GDM1 (cell line): ENCODE measurements around the gene COL25A1.
"Not testable (repeated sequence)": the region's sequence is repeated elsewhere in the genome, so short reads cannot be mapped to it uniquely, and the experiment has no call there.

Experiments used
- DNase-seq: peaks from one replicate; lab custom pipeline; 2025; lab: John Stamatoyannopoulos, UW

Gene COL25A1

GRCh38 chr4:108950158-108950915 lies 352.1 kb downstream of the COL25A1 start:
- no peak for DNase-seq

GRCh38 chr4:108947526-108947925 lies 354.9 kb downstream of the COL25A1 start:
- no peak for DNase-seq

- no peak for DNase-seq
Measured at GRCh38 chr4:108946237-108946636, 356.2 kb downstream of the COL25A1 start.

GRCh38 chr4:108943976-108944591 lies 358.4 kb downstream of the COL25A1 start:
- no peak for DNase-seq

DNA sequence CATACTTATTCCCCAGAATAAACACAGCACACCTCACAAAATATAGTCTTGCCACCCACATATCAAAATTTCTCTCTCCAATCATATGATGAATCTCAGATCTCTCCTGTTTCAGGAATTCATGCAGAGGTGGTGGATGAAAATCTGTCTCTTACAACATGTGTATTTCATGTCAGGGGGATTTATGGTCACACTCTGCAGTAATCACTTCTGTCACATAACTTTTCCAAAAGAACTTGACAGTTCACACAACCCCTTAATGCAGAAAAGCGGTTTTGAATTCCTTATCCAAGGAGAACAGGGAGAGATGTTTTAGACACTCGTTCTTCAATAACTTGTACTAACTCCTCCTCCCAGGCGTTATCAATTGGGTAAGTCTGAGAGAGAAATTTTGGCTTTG lies 359.1 kb downstream of the COL25A1 start:
- no peak for DNase-seq

- no peak for DNase-seq
Measured at GRCh38 chr4:108941904-108942430, 360.5 kb downstream of the COL25A1 start.

DNA sequence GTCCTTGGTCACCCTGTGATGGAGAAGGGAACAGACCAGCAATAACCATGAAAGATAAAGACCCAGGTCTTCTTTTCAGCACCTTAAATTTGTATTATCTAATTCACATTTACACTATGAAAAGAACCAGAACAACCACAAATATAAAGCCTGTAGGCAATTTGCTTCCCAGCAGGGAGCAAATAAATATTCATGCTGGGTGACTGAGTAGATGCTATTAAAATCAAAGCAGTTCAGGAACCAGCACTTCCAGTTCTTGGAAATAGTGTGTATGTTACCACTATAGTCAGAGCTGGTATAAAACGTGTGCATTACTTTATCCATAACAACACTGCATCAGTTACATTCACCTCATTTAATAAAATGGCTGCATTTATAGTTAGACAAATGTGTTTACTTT lies 361.8 kb downstream of the COL25A1 start:
- DNase-seq: no peak

GRCh38 chr4:108940149-108940548 lies 362.3 kb downstream of the COL25A1 start:
- DNase-seq: no peak

GRCh38 chr4:108937066-108937465 lies 365.4 kb downstream of the COL25A1 start:
- DNase-seq: no peak

DNA sequence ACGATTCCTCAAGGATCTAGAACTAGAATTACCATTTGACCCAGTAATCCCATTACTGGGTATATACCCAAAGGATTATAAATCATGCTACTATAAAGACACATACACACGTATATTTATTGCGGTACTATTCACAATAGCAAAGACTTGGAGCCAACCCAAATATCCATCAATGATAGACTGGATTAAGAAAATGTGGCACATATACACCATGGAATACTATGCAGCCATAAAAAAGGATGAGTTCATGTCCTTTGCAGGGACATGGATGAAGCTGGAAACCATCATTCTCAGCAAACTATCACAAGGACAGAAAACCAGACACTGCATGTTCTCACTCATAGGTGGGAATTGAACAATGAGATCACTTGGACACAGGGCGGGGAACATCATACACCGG lies 368.5 kb downstream of the COL25A1 start:
- not testable (repeated sequence) for DNase-seq

GRCh38 chr4:108933046-108933445 lies 369.4 kb downstream of the COL25A1 start:
- no peak for DNase-seq

GRCh38 chr4:108931926-108932325 lies 370.5 kb downstream of the COL25A1 start:
- DNase-seq: no peak

- DNase-seq: no peak
Measured at GRCh38 chr4:108930186-108930585, 372.3 kb downstream of the COL25A1 start.

- DNase-seq: no peak
Measured at GRCh38 chr4:108926781-108927180, 375.7 kb downstream of the COL25A1 start.

DNA sequence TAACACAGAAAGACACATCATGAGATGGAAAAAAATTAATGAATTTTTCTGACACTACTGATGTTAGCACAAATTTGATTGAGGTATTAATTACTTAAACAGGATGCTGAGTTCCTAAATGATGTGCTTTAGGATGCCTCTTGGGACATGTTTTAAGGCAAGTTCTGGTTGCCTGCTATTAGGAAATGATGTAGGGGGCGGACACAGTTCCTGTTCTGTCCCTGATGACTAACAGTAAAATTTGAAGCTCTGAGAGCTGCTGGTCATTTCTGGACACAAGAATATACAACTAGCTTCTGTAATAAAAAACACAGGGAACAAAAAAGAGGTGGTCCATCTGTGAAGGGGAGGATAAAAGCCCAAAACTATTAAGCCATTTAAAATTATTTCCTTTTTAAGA lies 376.4 kb downstream of the COL25A1 start:
- no peak for DNase-seq

DNA sequence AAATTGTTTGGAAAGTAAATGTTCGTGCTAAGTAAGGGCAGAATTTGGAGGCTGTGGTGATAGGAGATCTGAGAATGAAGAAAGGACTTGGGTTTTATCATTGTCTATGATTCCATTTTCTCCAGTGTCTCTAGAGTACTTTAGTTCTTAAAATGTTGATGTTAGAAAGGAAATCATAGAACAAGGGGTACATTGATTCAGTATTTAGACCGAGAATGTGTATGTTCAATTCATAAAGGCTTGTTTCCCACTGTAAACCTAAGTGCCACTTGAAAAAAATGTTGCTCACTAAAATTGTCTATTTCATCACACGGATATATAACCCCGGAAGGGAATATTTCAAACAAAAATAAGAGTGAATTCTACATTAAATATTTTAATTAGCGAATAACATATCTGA lies 380.3 kb downstream of the COL25A1 start:
- DNase-seq: no peak

- no peak for DNase-seq
Measured at GRCh38 chr4:108920395-108921087, 381.9 kb downstream of the COL25A1 start.

GRCh38 chr4:108919226-108919893 lies 383.1 kb downstream of the COL25A1 start:
- DNase-seq: no peak

DNA sequence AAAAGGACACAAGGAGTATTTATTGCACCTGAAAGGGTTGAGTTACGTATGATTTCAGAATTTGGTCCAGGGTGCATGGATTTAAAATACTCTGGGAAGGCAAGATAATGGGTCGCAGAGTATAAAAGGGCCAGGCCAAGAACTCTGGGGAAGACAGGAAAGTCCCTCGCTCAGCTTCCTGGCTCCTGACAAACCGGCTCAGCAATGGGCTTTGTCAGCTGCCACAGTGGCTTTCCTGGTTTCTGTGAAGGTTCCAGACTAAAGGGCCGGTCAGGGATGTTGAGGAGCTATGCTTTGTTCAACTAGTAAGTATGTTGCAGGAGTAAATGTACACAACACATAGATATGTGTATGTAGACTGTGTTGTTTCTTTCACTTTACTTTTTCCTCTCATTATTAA lies 385.2 kb downstream of the COL25A1 start:
- DNase-seq: no peak

DNA sequence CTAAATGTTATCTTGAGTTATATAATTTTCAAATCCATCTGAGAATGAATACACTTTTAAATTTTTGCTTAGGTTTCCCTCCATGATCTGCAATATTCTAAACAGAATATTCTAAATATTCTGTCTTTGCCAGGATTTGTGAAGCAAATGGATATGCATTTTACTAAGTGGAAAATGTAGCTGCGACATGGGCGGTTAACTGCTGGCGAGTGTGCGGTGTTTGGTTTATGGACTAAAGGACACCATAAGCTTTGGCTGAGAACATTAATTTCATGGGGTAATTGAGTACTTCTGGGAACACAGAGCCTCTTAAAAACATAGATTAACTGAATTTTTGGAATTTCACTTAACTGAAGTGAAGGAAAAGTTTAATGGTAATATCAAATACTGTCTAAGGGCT lies 385.8 kb downstream of the COL25A1 start:
- no peak for DNase-seq

DNA sequence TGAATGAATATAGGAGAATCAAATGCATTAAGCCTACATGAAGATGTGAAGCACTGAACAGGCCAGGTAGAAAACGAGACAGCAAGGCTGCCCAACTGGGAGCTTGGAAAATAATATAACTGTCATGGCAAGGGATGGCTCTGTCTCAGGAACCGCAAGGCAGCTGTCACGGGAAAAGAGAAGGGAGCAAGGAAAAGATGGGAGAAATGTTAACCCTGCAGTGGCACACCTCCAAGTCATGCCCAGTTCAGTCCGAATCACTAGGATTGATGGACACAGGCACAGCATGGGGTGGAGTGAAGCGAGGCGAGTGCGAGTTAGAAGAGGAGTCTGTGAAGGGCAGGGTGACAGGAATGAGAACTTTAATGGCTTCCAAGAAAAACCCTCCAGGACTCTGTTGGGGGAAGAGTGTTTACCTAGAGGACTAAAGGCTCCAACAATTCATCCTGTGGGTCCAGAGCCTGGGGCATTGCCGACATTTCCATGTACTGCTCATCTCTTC lies 395.5 kb downstream of the COL25A1 start:
- DNase-seq: no peak

DNA sequence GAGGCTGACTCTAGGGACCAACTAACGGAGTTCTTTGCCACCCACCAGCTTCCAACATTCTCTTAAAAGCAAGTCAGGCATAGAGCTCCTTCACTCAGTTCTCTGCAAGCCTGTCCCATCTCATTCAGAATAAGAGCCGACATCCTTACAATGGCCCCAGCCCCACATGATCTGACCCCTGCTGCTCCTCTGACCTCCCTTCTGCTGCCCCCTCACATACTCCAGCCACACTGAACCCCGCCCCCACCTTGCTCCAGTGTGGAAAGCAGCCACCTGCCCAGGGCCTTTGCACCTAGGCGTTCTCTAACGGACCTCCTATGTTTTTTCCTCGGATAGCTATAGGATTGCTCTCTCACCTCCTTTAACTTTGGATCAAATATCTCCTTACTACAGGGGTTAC lies 396.5 kb downstream of the COL25A1 start:
- DNase-seq: no peak
